Pancreas (tissue), 10 donors: Measurements from ENCODE around the gene MRPL46. TPM values are rescaled to one million over a fixed set of nuclear protein-coding genes. Genes with fewer than 3 reads are reported as not detected.

Experiments used
- ATAC-seq, 4 donors: fragments of 200-7000 bp; cut with Tn5 transposase; one replicate each; pipeline versions ENCODE4 v1.8.0 to v1.9.1; 2020; ENCODE audit warnings: mild to moderate bottlenecking in 4 of 4, moderate library complexity in 4 of 4
- DNase-seq, 6 donors: peaks; one replicate each; pipeline ENCODE4 v3.0.0-alpha.2; 2020
- FAIRE-seq: peaks from 2 replicates; lab custom pipeline; 2012; peaks lifted over from hg19 to GRCh38; lab: Jason Lieb, UNC
- H3K27ac ChIP-seq, 4 donors: fragments of 200-600 bp; sonication (generic); 1 replicate in 3 of 4; 2 replicates in 1 of 4; pipeline versions ENCODE4 v1.5.0 to v1.8.0; 2020
- H3K27me3 ChIP-seq, 4 donors: fragments of 200-600 bp; one replicate each; pipeline ENCODE4 v1.8.0; 2021
- H3K36me3 ChIP-seq, 3 donors: fragments of 200-600 bp; sonication (generic) in 1 of 3; one replicate each; pipeline versions ENCODE4 v1.5.0 to v1.8.0; 2020 to 2021
- H3K4me1 ChIP-seq, 3 donors: fragments of 200-600 bp; one replicate each; pipeline ENCODE4 v1.8.0; 2021
- H3K4me3 ChIP-seq, 4 donors: fragments of 200-600 bp; sonication (generic) in 2 of 4; one replicate each; pipeline versions ENCODE4 v1.5.0 to v1.8.0; 2020 to 2021
- H3K9me3 ChIP-seq, 4 donors: fragments of 200-600 bp; one replicate each; pipeline ENCODE4 v1.8.0; 2021
- CTCF ChIP-seq, 4 donors: fragments of 200-600 bp; sonication (generic) in 3 of 4; IDR thresholded peaks; one replicate each; pipeline versions ENCODE4 v1.5.0 to v1.8.0; 2021; ENCODE audit warnings: antibody characterized with exemption in 4 of 4
- WGBS, 2 donors: extraction: QIAGEN DNeasy Blood & Tissue Kit; methylation state at CpG; one replicate each; pipeline ENCODE4 v1.1.7; 2013; 5-methylcytosine and 5-hydroxymethylcytosine counted together
- intact Hi-C, 3 donors: fragments of 100-400 bp; cut with DNase I; formaldehyde crosslinking; loops; one replicate each; pipeline versions ENCODE4 v1.11.1 to v1.14.2; 2022
- polyA plus RNA-seq, 2 donors: library from polyadenylated mRNA; stranded (reverse); fragments of 200-250 nt; gene quantifications; one replicate each; pipeline ENCODE4 v1.2.3, GENCODE V29; 2013
- total RNA-seq, 6 donors: library from RNA; stranded (reverse); fragmentation: NEBNext Ultra II Directional in 4 of 6; extraction: Animal tissue kit (Norgen Biotek cat#: 25700) in 4 of 6; gene quantifications; one replicate each; pipeline versions ENCODE4 v1.2.1 to v1.2.4, GENCODE V29; 2021 to 2023
- donor health status: healthy with polysubstance abuse.
- donor health status: DM: no; HTN: no; CAD: no; lungs with moderate emphysema.
- donor health status: DM: no; HTN: no; CAD: no.
- donor health status: control.
- donor health status: control.
- donor health status: Bipolar disorder and iron deficiency.
- donor health status: DM: yes; HTN: yes; CAD: no.
- donor health status: DM: no; HTN: no; CAD: no.
- donor health status: DM: no; HTN: no; CAD: no.
- donor health status: DM: yes; HTN: yes; CAD: no.

MRPL46 gene
- total and polyA plus RNA-seq, 8 donors: 6.2 to 18.9 (median 9.1) TPM

DNA sequence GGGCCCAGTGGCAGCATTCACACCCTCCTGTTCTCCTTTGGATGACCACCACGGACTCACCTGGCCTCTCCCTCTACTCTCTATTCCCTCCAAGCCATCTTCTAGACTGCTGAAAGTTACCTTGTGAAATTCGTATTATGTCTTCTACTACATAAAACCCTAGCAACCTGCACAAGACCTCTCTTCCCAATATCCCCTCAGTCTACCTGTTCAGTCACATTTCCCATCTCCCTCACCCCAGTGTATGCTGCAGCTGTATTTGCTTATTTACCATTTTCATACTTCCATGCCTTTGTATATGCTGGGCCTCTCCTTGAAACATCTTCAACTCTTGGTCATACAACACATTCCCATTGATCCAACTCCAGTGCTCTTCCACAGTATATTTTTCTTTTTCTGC, 44.0 kb upstream of the MRPL46 start:
- no peak for FAIRE-seq
- Histone ChIP-seq H3K27me3 (no peaks in the 10 kb centered on the region), H3K36me3 (peaks cover 3 to 24% (median 4%) of the 10 kb centered on the region in 3 donors), H3K27ac (no peak overlapping the region), H3K4me3 (no peak overlapping the region), H3K9me3 (no peaks in the 10 kb centered on the region), H3K4me1 (no peaks in the 10 kb centered on the region)
- no peak for TF ChIP-seq CTCF (IDR thresholded peaks at IDR 0.05)
- WGBS, 2 donors: 66 to 93% methylated on average over 2 of the region's 2 CpGs
- DNase-seq: no peak
- intact Hi-C loops: no loop called here
- ATAC-seq: no peak

DNA sequence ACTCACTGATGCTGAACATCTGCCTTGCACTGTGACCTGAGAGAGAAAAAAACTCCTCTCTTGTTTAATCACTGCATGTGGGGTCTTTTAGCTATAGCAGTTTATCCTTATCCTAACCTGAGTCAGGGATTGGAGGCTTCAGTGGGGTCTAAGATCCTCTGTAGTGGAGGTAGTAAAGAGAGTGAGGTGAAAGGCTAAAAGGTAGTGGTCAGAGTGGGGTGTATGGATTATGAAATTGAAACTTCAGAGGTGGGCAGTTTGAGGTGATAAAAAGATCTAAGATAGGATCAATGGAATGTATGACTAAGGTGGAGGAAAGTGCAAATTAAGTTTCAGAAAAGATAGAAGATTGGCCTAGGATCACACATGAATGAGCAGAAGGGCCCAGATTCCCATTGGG, 42.8 kb upstream of the MRPL46 start:
- no peaks in the 10 kb centered on the region for H3K9me3 ChIP-seq
- ATAC-seq: no peak
- H3K27me3 ChIP-seq: no peaks in the 10 kb centered on the region
- H3K36me3 ChIP-seq: peaks cover 3 to 26% (median 4%) of the 10 kb centered on the region in 3 donors
- H3K27ac ChIP-seq: no peak overlapping the region
- H3K4me1 ChIP-seq: no peaks in the 10 kb centered on the region
- no peak overlapping the region for H3K4me3 ChIP-seq
- TF ChIP-seq CTCF (IDR thresholded peaks at IDR 0.05): no peak
- FAIRE-seq: no peak
- no peak for DNase-seq
- intact Hi-C loops: no loop called here

DNA sequence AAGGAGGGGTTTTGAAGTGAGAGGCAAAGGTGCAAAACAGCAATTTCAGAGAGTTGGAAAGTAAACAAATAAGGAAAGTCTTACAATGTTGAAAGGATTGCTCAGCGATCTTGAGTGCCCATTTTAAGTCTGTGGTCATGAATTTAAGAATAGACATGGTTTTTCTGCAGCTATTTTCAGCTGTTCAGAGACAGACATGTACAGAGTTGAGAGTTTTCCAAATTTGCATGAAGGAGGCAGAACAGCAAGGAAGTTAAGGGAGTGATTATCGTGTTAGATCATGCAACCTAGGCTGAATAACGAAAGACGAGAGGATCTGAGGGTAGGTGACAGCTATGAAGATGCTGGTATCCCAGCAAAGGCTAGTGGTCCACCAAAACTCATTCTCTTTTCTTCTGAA, 42.1 kb upstream of the MRPL46 start:
- no peak for ATAC-seq
- no peak for FAIRE-seq
- Histone ChIP-seq H3K9me3 (no peaks in the 10 kb centered on the region), H3K4me3 (no peak overlapping the region), H3K27ac (no peak overlapping the region), H3K36me3 (peaks cover 3 to 20% (median 4%) of the 10 kb centered on the region in 3 donors), H3K4me1 (no peaks in the 10 kb centered on the region), H3K27me3 (no peaks in the 10 kb centered on the region)
- intact Hi-C loops: no loop called here
- no peak for TF ChIP-seq CTCF (IDR thresholded peaks at IDR 0.05)
- WGBS, 2 donors: 88 to 97% methylated on average over 4 of the region's 4 CpGs
- DNase-seq: no peak

DNA sequence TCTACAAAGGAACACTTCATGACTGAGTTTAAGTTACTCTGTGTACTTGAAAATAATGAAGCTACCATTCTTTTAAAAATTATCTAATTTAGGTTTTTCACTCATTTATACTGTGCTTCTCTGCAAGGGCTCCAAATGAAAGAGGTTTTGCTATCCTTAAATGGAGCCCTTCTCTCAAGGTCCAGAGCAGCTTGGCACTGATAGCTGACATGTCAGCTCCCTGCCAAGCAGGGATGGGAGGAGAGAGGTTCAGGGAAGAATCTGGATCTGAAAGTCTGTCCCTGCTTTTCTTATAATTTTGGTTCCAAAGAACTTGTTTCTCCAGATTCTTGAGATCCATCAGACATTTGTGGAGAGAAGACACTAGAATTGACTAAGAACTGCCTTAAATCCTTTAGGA, 39.4 kb upstream of the MRPL46 start:
- H3K9me3 ChIP-seq: no peaks in the 10 kb centered on the region
- no peaks in the 10 kb centered on the region for H3K27me3 ChIP-seq
- intact Hi-C loops: no loop called here
- H3K36me3 ChIP-seq: peaks cover 3 to 25% (median 4%) of the 10 kb centered on the region in 3 donors
- H3K4me3 ChIP-seq: no peak overlapping the region
- FAIRE-seq (no peak), ATAC-seq (no peak), DNase-seq (no peak)
- H3K27ac ChIP-seq: no peak overlapping the region
- no peaks in the 10 kb centered on the region for H3K4me1 ChIP-seq
- no peak for TF ChIP-seq CTCF (IDR thresholded peaks at IDR 0.05)

DNA sequence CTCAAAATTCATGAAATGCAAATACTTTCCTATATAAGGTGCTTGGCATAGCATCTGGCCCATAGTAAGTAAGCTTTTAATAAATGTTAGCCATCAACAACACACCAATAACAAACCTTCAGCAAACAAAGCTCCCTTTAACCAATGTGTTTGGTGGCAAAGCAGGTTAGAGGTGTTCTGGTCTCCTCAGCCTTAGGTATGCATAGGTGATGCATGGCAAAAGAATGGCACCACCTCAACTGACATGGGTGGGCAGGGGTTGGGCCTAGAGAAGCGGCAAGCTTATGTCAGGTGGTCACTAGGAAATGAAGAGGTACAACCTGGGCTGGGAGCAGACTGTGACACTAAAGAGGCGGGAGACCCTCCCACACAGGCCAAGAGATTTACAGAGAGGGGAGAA, 38.5 kb upstream of the MRPL46 start:
- WGBS, 2 donors: 87 to 100% methylated on average over 2 of the region's 2 CpGs
- Histone ChIP-seq H3K27ac (no peak overlapping the region), H3K27me3 (no peaks in the 10 kb centered on the region), H3K36me3 (peaks cover 3 to 17% (median 4%) of the 10 kb centered on the region in 3 donors), H3K4me3 (no peak overlapping the region), H3K4me1 (no peaks in the 10 kb centered on the region), H3K9me3 (no peaks in the 10 kb centered on the region)
- ATAC-seq (no peak), FAIRE-seq (no peak), DNase-seq (no peak)
- no peak for TF ChIP-seq CTCF (IDR thresholded peaks at IDR 0.05)
- intact Hi-C loops: no loop called here
